Panc1 (cell line): Measurements from ENCODE around the gene ASF1B. TPM values are rescaled to one million over a fixed set of nuclear protein-coding genes. Genes with fewer than 3 reads are reported as not detected.
"Not testable (repeated sequence)": the region's sequence is repeated elsewhere in the genome, so short reads cannot be mapped to it uniquely, and the experiment has no call there.

ENCODE experiments used
- ATAC-seq: fragments of 200-7000 bp; cut with Tn5 transposase; 2 replicates; pipeline ENCODE4 v1.9.1; 2020; ENCODE audit warnings: mild to moderate bottlenecking, moderate library complexity
- BruUV-seq: library from RNA; stranded (reverse); fragments of 400-500 nt; replicated peaks from 2 replicates; lab custom pipeline; 2021; lab: Mats Ljungman, UMichigan
- CTCF ChIA-PET: fragments of 300-600 bp; sonication (Branson Sonifier 250); formaldehyde crosslinking; loops from one replicate; lab custom pipeline; 2022; ENCODE audit warnings: antibody characterized with exemption; lab: Charles Lee
- POLR2A ChIA-PET: fragments of 300-600 bp; sonication (Branson Sonifier 250); formaldehyde crosslinking; loops from one replicate; lab custom pipeline; 2022; ENCODE audit warnings: antibody characterized with exemption; lab: Charles Lee
- DNase-seq: peaks from one replicate; pipeline ENCODE4 v3.0.0-alpha.2; 2010; ENCODE audit warnings: low read depth, low spot score
- H3K27ac ChIP-seq: 2 replicates; pipeline ENCODE4 v1.5.1; 2011; ENCODE audit warnings: mild to moderate bottlenecking, low read length, inconsistent platforms
- H3K27me3 ChIP-seq: fragments of 200-500 bp; sonication (Bioruptor generic); 2 replicates; pipeline ENCODE4 v1.6.0; 2014; ENCODE audit warnings: low read length, inconsistent platforms; ENCODE audit not compliant: control insufficient read depth, insufficient read depth
- H3K36me3 ChIP-seq: fragments of 200-500 bp; sonication (Bioruptor generic); 2 replicates; pipeline ENCODE4 v1.5.1; 2014; ENCODE audit warnings: inconsistent platforms, mild to moderate bottlenecking, low read length, moderate library complexity; ENCODE audit not compliant: control insufficient read depth, insufficient read depth
- H3K4me1 ChIP-seq: 2 replicates; pipeline ENCODE4 v1.5.1; 2011; ENCODE audit warnings: inconsistent platforms, mild to moderate bottlenecking, low read length, moderate library complexity; ENCODE audit not compliant: control insufficient read depth, insufficient read depth
- H3K4me3 ChIP-seq, 2 experiments: 2 replicates each; pipeline ENCODE4 v1.5.1; 2011 to 2012; ENCODE audit warnings: low read depth in 2 of 2, low read length in 2 of 2, mild to moderate bottlenecking in 2 of 2, inconsistent platforms in 1 of 2, moderate library complexity in 1 of 2
- H3K9me3 ChIP-seq: fragments of 200-500 bp; sonication (Bioruptor generic); 2 replicates; pipeline ENCODE4 v1.5.1; 2014; ENCODE audit warnings: low read depth, mild to moderate bottlenecking, inconsistent platforms, low read length, moderate library complexity; ENCODE audit not compliant: control insufficient read depth, insufficient read depth
- POLR2AphosphoS5 ChIP-seq: IDR thresholded peaks from 2 replicates; pipeline ENCODE4 v1.6.1; 2012; ENCODE audit warnings: mild to moderate bottlenecking, low read depth, low read length, moderate library complexity
- SIN3A ChIP-seq: IDR thresholded peaks from 2 replicates; pipeline ENCODE4 v1.6.1; 2012; ENCODE audit warnings: low read depth, mild to moderate bottlenecking, low read length, moderate library complexity, borderline replicate concordance; ENCODE audit not compliant: insufficient read depth
- TCF7L2 ChIP-seq: IDR thresholded peaks from 2 replicates; pipeline ENCODE4 v1.6.1; 2011; ENCODE audit warnings: mild to moderate bottlenecking, low read depth, low read length, inconsistent platforms
- in situ Hi-C: cut with HindIII; loops from 2 replicates; pipeline ENCODE4 v1.10.0; 2016; ENCODE audit warnings: low sequenced_read_pairs, low pct_unique_long_range_greater_than_20kb
- intact Hi-C: fragments of 100-400 bp; cut with micrococcal nuclease; formaldehyde crosslinking; loops from one replicate; pipeline ENCODE4 v1.10.0; 2022; ENCODE audit not compliant: unreplicated experiment
- total RNA-seq: library from RNA; stranded (reverse); gene quantifications from one replicate; pipeline ENCODE4 v1.2.1, GENCODE V29; 2021; ENCODE audit not compliant: unreplicated experiment
- TF ChIP-seq, protein P1 (sequence below), 2 experiments: IDR thresholded peaks; 2 replicates each; pipeline ENCODE4 v1.6.1; 2011 to 2012; ENCODE audit warnings: low read depth in 2 of 2, control low read depth in 1 of 2, low read length in 1 of 2, mild to moderate bottlenecking in 1 of 2, moderate library complexity in 1 of 2; ENCODE audit not compliant: insufficient read depth in 1 of 2
- TF ChIP-seq, protein P2 (sequence below): fragments of 450-650 bp; IDR thresholded peaks from 2 replicates; pipeline ENCODE4 v1.5.1; 2017; ENCODE audit warnings: mild to moderate bottlenecking

The ASF1B gene
- total RNA-seq, 1 experiment from 2014 or later: 35.4 TPM

DNA sequence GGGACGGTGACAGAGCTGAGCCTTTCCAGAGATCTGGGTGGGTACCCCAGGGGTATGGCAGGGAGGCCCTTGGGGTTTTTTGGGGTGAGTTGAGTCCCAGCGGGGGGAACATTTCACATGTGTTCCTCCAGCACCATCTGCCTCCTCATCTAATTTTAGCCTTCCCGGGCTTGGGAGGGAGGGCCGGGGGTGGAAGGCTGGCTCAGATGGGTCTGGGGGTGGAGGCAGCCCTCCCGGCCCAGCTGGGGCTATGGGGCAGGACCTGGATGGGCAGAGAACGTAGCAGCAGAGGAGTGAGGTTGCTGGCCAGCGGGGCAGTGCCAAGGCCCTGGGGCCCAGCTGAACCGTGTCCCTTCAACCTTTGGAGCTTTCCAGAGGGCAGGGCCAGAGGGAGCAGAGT lies 46.1 kb upstream of the ASF1B start:
- ATAC-seq: no peak
- POLR2A ChIA-PET: no interaction called here
- no peak for DNase-seq
- CTCF ChIA-PET: no interaction called here
- no peaks in the 10 kb centered on the region for H3K36me3 ChIP-seq
- no peaks in the 10 kb centered on the region for H3K9me3 ChIP-seq
- intact Hi-C loops: no loop called here
- no peak overlapping the region for H3K4me3 ChIP-seq
- in situ Hi-C loops: no loop called here
- H3K27me3 ChIP-seq: no peaks in the 10 kb centered on the region
- H3K4me1 ChIP-seq: no peaks in the 10 kb centered on the region
- H3K27ac ChIP-seq: no peak overlapping the region
- no TSS peak for BruUV-seq
- TF ChIP-seq, protein P1, sequence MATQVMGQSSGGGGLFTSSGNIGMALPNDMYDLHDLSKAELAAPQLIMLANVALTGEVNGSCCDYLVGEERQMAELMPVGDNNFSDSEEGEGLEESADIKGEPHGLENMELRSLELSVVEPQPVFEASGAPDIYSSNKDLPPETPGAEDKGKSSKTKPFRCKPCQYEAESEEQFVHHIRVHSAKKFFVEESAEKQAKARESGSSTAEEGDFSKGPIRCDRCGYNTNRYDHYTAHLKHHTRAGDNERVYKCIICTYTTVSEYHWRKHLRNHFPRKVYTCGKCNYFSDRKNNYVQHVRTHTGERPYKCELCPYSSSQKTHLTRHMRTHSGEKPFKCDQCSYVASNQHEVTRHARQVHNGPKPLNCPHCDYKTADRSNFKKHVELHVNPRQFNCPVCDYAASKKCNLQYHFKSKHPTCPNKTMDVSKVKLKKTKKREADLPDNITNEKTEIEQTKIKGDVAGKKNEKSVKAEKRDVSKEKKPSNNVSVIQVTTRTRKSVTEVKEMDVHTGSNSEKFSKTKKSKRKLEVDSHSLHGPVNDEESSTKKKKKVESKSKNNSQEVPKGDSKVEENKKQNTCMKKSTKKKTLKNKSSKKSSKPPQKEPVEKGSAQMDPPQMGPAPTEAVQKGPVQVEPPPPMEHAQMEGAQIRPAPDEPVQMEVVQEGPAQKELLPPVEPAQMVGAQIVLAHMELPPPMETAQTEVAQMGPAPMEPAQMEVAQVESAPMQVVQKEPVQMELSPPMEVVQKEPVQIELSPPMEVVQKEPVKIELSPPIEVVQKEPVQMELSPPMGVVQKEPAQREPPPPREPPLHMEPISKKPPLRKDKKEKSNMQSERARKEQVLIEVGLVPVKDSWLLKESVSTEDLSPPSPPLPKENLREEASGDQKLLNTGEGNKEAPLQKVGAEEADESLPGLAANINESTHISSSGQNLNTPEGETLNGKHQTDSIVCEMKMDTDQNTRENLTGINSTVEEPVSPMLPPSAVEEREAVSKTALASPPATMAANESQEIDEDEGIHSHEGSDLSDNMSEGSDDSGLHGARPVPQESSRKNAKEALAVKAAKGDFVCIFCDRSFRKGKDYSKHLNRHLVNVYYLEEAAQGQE (IDR thresholded peaks at IDR 0.05; ENCODE audit: insufficient read depth in 1 of 2, low read depth in 2 of 2, low read length in 1 of 2): no peak
- TF ChIP-seq TCF7L2: no peak
- no peak for TF ChIP-seq POLR2AphosphoS5
- TF ChIP-seq SIN3A: no peak
- TF ChIP-seq, protein P2, sequence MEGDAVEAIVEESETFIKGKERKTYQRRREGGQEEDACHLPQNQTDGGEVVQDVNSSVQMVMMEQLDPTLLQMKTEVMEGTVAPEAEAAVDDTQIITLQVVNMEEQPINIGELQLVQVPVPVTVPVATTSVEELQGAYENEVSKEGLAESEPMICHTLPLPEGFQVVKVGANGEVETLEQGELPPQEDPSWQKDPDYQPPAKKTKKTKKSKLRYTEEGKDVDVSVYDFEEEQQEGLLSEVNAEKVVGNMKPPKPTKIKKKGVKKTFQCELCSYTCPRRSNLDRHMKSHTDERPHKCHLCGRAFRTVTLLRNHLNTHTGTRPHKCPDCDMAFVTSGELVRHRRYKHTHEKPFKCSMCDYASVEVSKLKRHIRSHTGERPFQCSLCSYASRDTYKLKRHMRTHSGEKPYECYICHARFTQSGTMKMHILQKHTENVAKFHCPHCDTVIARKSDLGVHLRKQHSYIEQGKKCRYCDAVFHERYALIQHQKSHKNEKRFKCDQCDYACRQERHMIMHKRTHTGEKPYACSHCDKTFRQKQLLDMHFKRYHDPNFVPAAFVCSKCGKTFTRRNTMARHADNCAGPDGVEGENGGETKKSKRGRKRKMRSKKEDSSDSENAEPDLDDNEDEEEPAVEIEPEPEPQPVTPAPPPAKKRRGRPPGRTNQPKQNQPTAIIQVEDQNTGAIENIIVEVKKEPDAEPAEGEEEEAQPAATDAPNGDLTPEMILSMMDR: no peak

DNA sequence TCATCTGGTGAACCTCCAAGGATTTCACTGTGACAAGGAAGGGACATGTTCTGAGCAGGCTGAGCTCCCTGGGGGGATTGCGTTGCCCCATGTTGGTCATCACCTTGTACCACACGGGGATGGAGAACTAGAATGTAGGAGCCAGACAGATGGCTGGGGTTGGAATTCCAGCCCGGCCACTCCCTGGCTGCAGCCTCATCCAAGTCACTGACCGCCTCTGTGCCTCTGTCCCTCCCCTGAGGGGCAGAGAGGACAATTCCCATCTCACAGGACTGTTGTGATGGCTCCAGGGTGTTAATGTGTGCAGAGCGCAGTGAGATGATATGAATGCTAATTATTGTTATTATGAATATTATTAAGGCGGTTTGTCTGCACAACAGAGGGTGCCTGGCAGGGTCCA lies 45.5 kb upstream of the ASF1B start:
- in situ Hi-C loops (no loop called here), intact Hi-C loops (no loop called here)
- CTCF ChIA-PET: no interaction called here
- Histone ChIP-seq H3K4me3 (no peak overlapping the region), H3K27me3 (no peaks in the 10 kb centered on the region), H3K36me3 (no peaks in the 10 kb centered on the region), H3K9me3 (no peaks in the 10 kb centered on the region), H3K27ac (no peak overlapping the region), H3K4me1 (no peaks in the 10 kb centered on the region)
- no peak for DNase-seq
- no TSS peak for BruUV-seq
- POLR2A ChIA-PET: no interaction called here
- no peak for ATAC-seq
- TF ChIP-seq, protein P1 (IDR thresholded peaks at IDR 0.05; ENCODE audit: insufficient read depth in 1 of 2, low read depth in 2 of 2, low read length in 1 of 2): no peak
- no peak for TF ChIP-seq TCF7L2
- TF ChIP-seq, protein P2: no peak
- no peak for TF ChIP-seq POLR2AphosphoS5
- no peak for TF ChIP-seq SIN3A

DNA sequence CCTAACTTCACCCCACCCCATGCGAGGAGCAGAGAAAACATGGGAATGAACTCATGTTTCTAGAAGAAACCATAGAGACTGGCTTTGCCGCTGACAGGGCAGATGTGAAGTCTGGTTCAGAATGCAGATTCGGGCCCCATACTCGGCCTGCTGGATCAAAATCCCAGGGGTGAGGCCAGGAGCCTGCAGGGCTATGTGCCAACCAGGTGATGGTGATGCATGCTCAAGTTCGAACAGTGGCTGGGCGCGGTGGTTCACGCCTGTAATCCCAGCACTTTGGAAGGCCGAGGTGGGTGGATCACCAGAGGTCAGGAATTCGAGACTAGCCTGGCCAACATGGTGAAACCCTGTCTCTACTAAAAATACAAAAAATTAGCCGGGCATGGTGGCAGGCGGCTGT lies 44.8 kb upstream of the ASF1B start:
- H3K27me3 ChIP-seq, POLR2A ChIA-PET, H3K4me3 ChIP-seq, H3K36me3 ChIP-seq, H3K4me1 ChIP-seq, intact Hi-C loops, in situ Hi-C loops, H3K9me3 ChIP-seq, H3K27ac ChIP-seq, DNase-seq, BruUV-seq, ATAC-seq, CTCF ChIA-PET: not testable (repeated sequence)
